ENCODE data around the gene F7.

The F7 gene

GRCh38 chr13:113088691-113089020 is 16.9 kb upstream of the F7 start:
- Histone ChIP-seq H3K4me2 (no peak overlapping the region), H3K9ac (no peak overlapping the region), H3K27ac (no peak overlapping the region), H3K4me1 (peaks cover 0 to 4% (median 0%) of the 10 kb centered on the region in 10 experiments; a peak in 1 of 20 replicates), H3K4me3 (no peak overlapping the region), H3K36me3 (no peaks in the 10 kb centered on the region), H3K27me3 (peaks cover 0 to 19% (median 0%) of the 10 kb centered on the region in 11 experiments; a peak in 10 of 22 replicates), H4K20me1 (peaks cover 0 to 21% (median 0%) of the 10 kb centered on the region in 11 experiments; a peak in 4 of 22 replicates), H3K9me3 (replicated peaks in 1 of 11) (no peaks in the 10 kb centered on the region)
- no peak for TF ChIP-seq Cebpa-rat (IDR thresholded peaks at IDR 0.05)

DNA sequence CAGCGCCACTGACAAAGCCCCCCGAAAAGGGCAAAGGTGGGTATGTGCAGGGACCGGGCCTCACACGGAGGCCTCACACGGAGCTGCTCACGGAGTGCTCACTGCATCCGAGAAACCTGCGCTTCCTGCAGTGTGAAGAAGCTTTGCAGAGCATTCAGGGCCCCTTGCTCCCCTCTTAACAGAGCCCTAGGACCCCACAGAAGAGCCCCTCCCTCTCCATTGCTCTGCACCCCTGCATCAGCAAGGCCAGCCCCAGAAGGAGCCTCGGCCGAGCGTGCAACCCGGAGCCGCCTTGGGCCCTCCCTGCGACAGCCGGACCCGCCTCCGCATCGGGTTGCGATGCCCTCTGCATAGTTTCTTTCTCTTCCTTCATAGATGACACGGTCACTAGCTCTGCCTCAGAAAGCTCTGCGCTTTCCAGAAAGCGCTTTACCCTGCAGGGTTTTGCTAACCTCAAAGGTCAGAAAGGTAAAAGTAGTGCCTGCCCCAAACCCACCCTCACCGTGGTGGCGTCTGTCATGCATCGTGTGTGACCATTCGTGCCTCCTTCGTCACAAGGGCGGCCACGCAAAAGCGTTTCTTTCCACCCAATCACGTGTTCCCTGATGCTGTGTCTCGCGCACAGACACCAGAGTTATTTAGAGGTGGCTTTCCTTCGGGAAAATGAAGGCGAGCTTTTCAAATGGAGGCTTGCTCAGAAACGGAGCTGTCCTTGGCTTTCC is 15.7 kb upstream of the F7 start:
- Histone ChIP-seq H3K9me3 (replicated peaks in 1 of 11) (no peaks in the 10 kb centered on the region), H3K27ac (no peak overlapping the region), H3K4me2 (no peak overlapping the region), H3K27me3 (peaks cover 0 to 27% (median 0%) of the 10 kb centered on the region in 11 experiments; a peak in 11 of 22 replicates), H3K4me3 (no peak overlapping the region), H3K36me3 (no peaks in the 10 kb centered on the region), H3K9ac (no peak overlapping the region), H4K20me1 (peaks cover 0 to 23% (median 0%) of the 10 kb centered on the region in 11 experiments; a peak in 3 of 22 replicates), H3K4me1 (peaks cover 0 to 4% (median 0%) of the 10 kb centered on the region in 10 experiments; a peak in 1 of 20 replicates)
- TF ChIP-seq Cebpa-rat (IDR thresholded peaks at IDR 0.05) = no peak

DNA sequence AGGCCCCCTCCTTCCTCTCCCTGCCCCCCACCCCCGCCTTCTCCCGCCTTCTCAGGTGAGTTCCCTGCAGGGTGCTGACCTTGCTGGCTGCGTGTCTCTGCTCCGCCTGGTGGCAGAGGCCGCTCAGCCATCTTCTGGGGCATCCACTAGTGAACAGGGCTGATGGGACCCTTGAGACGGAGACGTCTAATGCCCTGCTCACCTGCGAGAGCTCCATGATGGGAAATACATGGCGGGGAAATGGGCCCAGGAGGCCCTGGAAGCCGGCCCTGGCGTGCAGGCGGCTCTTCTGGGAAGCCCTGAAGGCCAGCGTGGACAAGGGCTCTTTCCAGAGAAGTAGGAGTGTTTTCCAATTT is 15.2 kb upstream of the F7 start:
- no peaks in the 10 kb centered on the region for H3K9me3 ChIP-seq (replicated peaks in 1 of 11)
- H3K9ac ChIP-seq = no peak overlapping the region
- peaks cover 0 to 27% (median 0%) of the 10 kb centered on the region in 11 experiments; a peak in 11 of 22 replicates for H3K27me3 ChIP-seq
- TF ChIP-seq Cebpa-rat (IDR thresholded peaks at IDR 0.05) = no peak
- H3K4me2 ChIP-seq = no peak overlapping the region
- H4K20me1 ChIP-seq = peaks cover 0 to 29% (median 0%) of the 10 kb centered on the region in 11 experiments; a peak in 3 of 22 replicates
- no peak overlapping the region for H3K27ac ChIP-seq
- no peak overlapping the region for H3K4me3 ChIP-seq
- no peaks in the 10 kb centered on the region for H3K36me3 ChIP-seq
- H3K4me1 ChIP-seq = peaks cover 0 to 4% (median 0%) of the 10 kb centered on the region in 10 experiments; a peak in 1 of 20 replicates

GRCh38 chr13:113090806-113091205 is 14.8 kb upstream of the F7 start:
- Histone ChIP-seq H3K27me3 (peaks cover 0 to 27% (median 0%) of the 10 kb centered on the region in 11 experiments; a peak in 11 of 22 replicates), H3K9ac (no peak overlapping the region), H3K4me2 (no peak overlapping the region), H3K27ac (no peak overlapping the region), H3K36me3 (no peaks in the 10 kb centered on the region), H3K4me3 (no peak overlapping the region), H3K4me1 (peaks cover 0 to 3% (median 0%) of the 10 kb centered on the region in 10 experiments; a peak in 1 of 20 replicates), H3K9me3 (replicated peaks in 1 of 11) (no peaks in the 10 kb centered on the region), H4K20me1 (peaks cover 0 to 33% (median 0%) of the 10 kb centered on the region in 11 experiments; a peak in 3 of 22 replicates)
- TF ChIP-seq Cebpa-rat (IDR thresholded peaks at IDR 0.05) = no peak

- H4K20me1 ChIP-seq = peaks cover 0 to 38% (median 0%) of the 10 kb centered on the region in 11 experiments; a peak in 3 of 22 replicates
- H3K9ac ChIP-seq = no peak overlapping the region
- H3K4me1 ChIP-seq = no peaks in the 10 kb centered on the region
- H3K27me3 ChIP-seq = peaks cover 0 to 27% (median 0%) of the 10 kb centered on the region in 11 experiments; a peak in 11 of 22 replicates
- no peak overlapping the region for H3K4me3 ChIP-seq
- no peaks in the 10 kb centered on the region for H3K9me3 ChIP-seq (replicated peaks in 1 of 11)
- TF ChIP-seq Cebpa-rat (IDR thresholded peaks at IDR 0.05) = no peak
- H3K4me2 ChIP-seq = no peak overlapping the region
- H3K27ac ChIP-seq = no peak overlapping the region
- no peaks in the 10 kb centered on the region for H3K36me3 ChIP-seq
These were observed 14.3 kb upstream of the F7 start for GRCh38 chr13:113091211-113091771.

GRCh38 chr13:113091891-113092775 is 13.5 kb upstream of the F7 start:
- no peaks in the 10 kb centered on the region for H3K9me3 ChIP-seq (replicated peaks in 1 of 11)
- H4K20me1 ChIP-seq = peaks cover 0 to 34% (median 0%) of the 10 kb centered on the region in 11 experiments; a peak in 3 of 22 replicates
- no peak for TF ChIP-seq Cebpa-rat (IDR thresholded peaks at IDR 0.05)
- no peaks in the 10 kb centered on the region for H3K4me1 ChIP-seq
- H3K9ac ChIP-seq = no peak overlapping the region
- no peaks in the 10 kb centered on the region for H3K36me3 ChIP-seq
- H3K4me3 ChIP-seq = no peak overlapping the region
- H3K27ac ChIP-seq = no peak overlapping the region
- no peak overlapping the region for H3K4me2 ChIP-seq
- peaks cover 0 to 26% (median 0%) of the 10 kb centered on the region in 11 experiments; a peak in 11 of 22 replicates for H3K27me3 ChIP-seq

DNA sequence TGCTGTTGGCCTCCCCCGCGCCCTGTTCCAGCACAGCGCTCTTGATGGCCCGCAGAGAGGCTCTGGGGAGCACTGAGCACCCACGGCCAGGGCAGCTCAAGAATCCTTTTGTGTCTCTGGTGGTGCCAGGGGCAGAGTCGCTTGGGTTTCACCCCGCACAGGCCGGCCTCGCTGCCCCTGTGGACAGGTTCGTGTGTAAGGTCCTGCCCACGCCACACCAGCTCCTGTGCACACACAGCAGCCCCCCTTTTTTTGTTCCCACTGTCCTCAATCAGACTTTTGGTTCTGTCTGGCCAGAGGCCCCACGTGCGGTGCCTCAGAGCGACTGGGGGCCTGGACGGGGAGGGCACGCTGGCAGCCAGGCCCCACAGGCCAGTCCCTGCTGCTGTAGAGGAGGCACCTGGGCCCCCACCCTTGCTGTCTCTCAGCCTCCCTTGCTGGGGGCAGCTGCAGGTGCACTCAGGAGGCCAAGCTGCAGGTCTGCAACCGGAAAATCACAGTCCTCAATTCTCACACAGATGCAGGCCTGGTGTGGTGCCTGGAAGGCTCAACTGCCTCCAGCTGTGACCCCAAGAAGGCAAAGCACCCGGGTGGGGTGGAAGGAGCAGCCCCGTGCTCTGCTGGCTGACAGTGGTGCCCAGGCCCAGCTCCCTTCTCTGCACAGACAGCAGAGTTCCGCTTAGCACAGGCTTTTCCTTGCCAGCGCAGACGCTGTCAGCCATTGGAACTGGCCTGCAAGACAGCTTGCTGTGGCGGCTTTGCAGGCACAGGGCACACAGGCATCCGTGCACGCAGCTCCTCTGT is 12.6 kb upstream of the F7 start:
- no peaks in the 10 kb centered on the region for H3K4me1 ChIP-seq
- H3K9me3 ChIP-seq (replicated peaks in 1 of 11) = no peaks in the 10 kb centered on the region
- H3K27me3 ChIP-seq = peaks cover 0 to 17% (median 0%) of the 10 kb centered on the region in 11 experiments; a peak in 8 of 22 replicates
- no peak overlapping the region for H3K9ac ChIP-seq
- H3K27ac ChIP-seq = no peak overlapping the region
- no peak overlapping the region for H3K4me2 ChIP-seq
- no peaks in the 10 kb centered on the region for H3K36me3 ChIP-seq
- H4K20me1 ChIP-seq = peaks cover 0 to 33% (median 0%) of the 10 kb centered on the region in 11 experiments; a peak in 2 of 22 replicates
- no peak for TF ChIP-seq Cebpa-rat (IDR thresholded peaks at IDR 0.05)
- H3K4me3 ChIP-seq = no peak overlapping the region

DNA sequence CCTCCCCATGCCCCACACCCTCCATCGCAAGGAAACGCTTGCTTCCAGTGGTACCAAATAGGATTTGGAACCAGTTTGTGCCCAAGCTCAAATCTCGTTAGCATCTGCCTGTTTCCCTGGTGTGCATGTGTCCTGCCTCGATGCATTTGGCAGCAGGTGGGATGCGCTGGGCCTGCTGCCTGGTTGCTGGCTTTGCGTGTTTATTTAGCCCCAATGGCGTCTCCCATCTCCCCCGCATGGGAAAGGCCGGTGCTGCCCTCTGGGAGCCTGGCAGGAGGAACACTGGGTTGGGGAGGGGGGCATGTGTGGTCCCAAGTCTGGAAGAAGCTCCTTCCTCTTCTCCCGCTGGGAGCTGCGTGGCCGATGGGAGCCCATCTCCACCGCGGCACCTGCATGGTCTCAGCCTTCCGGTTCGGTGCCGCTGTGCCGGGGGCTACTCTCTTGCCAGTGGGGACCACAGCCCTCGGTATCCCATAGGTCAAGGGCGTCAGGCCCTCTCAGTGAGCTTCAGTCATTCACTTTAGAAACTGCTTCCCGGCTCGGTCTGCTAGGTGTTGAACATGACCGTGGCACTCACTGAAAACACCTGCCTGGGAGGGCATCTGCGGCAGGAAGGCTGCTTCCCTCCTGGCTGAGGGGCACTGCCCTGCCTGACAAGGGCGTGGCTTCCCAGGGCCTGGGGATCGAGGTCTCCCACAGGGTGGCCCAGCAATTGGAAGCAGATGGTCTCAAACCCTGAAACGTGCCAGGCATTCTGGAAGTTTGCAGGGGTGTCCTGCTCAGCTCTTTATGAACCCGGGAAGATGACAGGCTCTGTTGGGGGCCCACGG is 11.8 kb upstream of the F7 start:
- Histone ChIP-seq H4K20me1 (peaks cover 0 to 33% (median 0%) of the 10 kb centered on the region in 11 experiments; a peak in 2 of 22 replicates), H3K4me2 (no peak overlapping the region), H3K9me3 (replicated peaks in 1 of 11) (no peaks in the 10 kb centered on the region), H3K27ac (no peak overlapping the region), H3K9ac (no peak overlapping the region), H3K4me1 (no peaks in the 10 kb centered on the region), H3K27me3 (peaks cover 0 to 9% (median 0%) of the 10 kb centered on the region in 11 experiments; a peak in 4 of 22 replicates), H3K36me3 (no peaks in the 10 kb centered on the region), H3K4me3 (no peak overlapping the region)
- no peak for TF ChIP-seq Cebpa-rat (IDR thresholded peaks at IDR 0.05)

Data from BLaER1 treated with 17β-estradiol and CSF1 and Interleukin-3, amounts not matched to agents 10 nM and 100 nM (cell line).